HepG2 (cell line): ENCODE measurements around the gene ZBTB45. TPM values are rescaled to one million over a fixed set of nuclear protein-coding genes. Genes with fewer than 3 reads are reported as not detected.

ENCODE experiments used
- BCL6 ChIP-seq: IDR thresholded peaks from 2 replicates; pipeline ENCODE4 v1.6.1; 2016; ENCODE audit warnings: missing genetic modification reagents, missing compliant biosample characterization
- BORCS8-MEF2B ChIP-seq: sonication (generic); formaldehyde crosslinking; IDR thresholded peaks from 2 replicates; pipeline ENCODE4 v1.8.0; 2022; ENCODE audit warnings: mild to moderate bottlenecking, missing genetic modification reagents
- CENPT ChIP-seq: sonication (generic); formaldehyde crosslinking; IDR thresholded peaks from 2 replicates; pipeline ENCODE4 v1.8.0; 2022; ENCODE audit warnings: low read depth, mild to moderate bottlenecking, moderate library complexity, missing genetic modification reagents
- HMGXB4 ChIP-seq, 2 experiments: sonication (generic) in 1 of 2; formaldehyde crosslinking in 1 of 2; IDR thresholded peaks; 2 replicates each; pipeline versions ENCODE4 v1.4.0 to v1.6.1; 2018 to 2020; ENCODE audit warnings: missing genetic modification reagents in 2 of 2, borderline replicate concordance in 1 of 2, low read depth in 1 of 2, mild to moderate bottlenecking in 1 of 2, missing biosample characterization in 1 of 2
- HNF4A ChIP-seq: sonication (generic); formaldehyde crosslinking; IDR thresholded peaks from 2 replicates; pipeline ENCODE4 v1.4.0; 2020; ENCODE audit warnings: missing genetic modification reagents
- HOXA7 ChIP-seq: sonication (generic); formaldehyde crosslinking; IDR thresholded peaks from 2 replicates; pipeline ENCODE4 v1.8.1; 2022; ENCODE audit warnings: mild to moderate bottlenecking, missing genetic modification reagents, moderate library complexity
- KDM3A ChIP-seq: IDR thresholded peaks from 2 replicates; pipeline ENCODE4 v1.6.1; 2018; ENCODE audit warnings: low read depth, missing compliant biosample characterization
- MZF1 ChIP-seq: sonication (generic); formaldehyde crosslinking; IDR thresholded peaks from 2 replicates; pipeline ENCODE4 v1.8.1; 2023; ENCODE audit warnings: mild to moderate bottlenecking, missing genetic modification reagents, borderline replicate concordance
- NFKBIZ ChIP-seq: IDR thresholded peaks from 2 replicates; pipeline ENCODE4 v1.6.1; 2018; ENCODE audit warnings: missing genetic modification reagents, missing compliant biosample characterization
- NR0B2 ChIP-seq: sonication (generic); formaldehyde crosslinking; IDR thresholded peaks from 2 replicates; pipeline ENCODE4 v1.4.0; 2020; ENCODE audit warnings: mild to moderate bottlenecking, missing genetic modification reagents
- REPIN1 ChIP-seq: sonication (generic); formaldehyde crosslinking; IDR thresholded peaks from 2 replicates; pipeline ENCODE4 v1.8.0; 2022; ENCODE audit warnings: missing genetic modification reagents, low read depth, mild to moderate bottlenecking, borderline replicate concordance
- SMAD3 ChIP-seq: sonication (generic); formaldehyde crosslinking; IDR thresholded peaks from 2 replicates; pipeline ENCODE4 v1.4.0; 2020; ENCODE audit warnings: missing genetic modification reagents
- ZEB1 ChIP-seq: IDR thresholded peaks from 2 replicates; pipeline ENCODE4 v1.6.1; 2012; ENCODE audit warnings: mild to moderate bottlenecking, low read depth, inconsistent platforms; ENCODE audit not compliant: insufficient replicate concordance
- ZFX ChIP-seq: sonication (generic); formaldehyde crosslinking; IDR thresholded peaks from 2 replicates; pipeline ENCODE4 v1.4.0; 2020; ENCODE audit warnings: mild to moderate bottlenecking, low read depth, missing genetic modification reagents, moderate library complexity
- ZNF136 ChIP-seq: sonication (generic); formaldehyde crosslinking; IDR thresholded peaks from 2 replicates; pipeline ENCODE4 v1.8.1; 2022; ENCODE audit warnings: low read depth, mild to moderate bottlenecking, moderate library complexity, missing genetic modification reagents
- ZNF232 ChIP-seq: sonication (generic); formaldehyde crosslinking; IDR thresholded peaks from 2 replicates; pipeline ENCODE4 v1.4.0; 2020; ENCODE audit warnings: missing genetic modification reagents, borderline replicate concordance
- ZNF660 ChIP-seq: sonication (generic); formaldehyde crosslinking; IDR thresholded peaks from 2 replicates; pipeline ENCODE4 v1.5.1; 2020; ENCODE audit warnings: mild to moderate bottlenecking, low read depth, missing genetic modification reagents, borderline replicate concordance
- ZNF75D ChIP-seq: sonication (generic); formaldehyde crosslinking; IDR thresholded peaks from 2 replicates; pipeline ENCODE4 v1.8.1; 2023; ENCODE audit warnings: missing genetic modification reagents, mild to moderate bottlenecking, borderline replicate concordance
- ZUFSP ChIP-seq: sonication (generic); formaldehyde crosslinking; IDR thresholded peaks from 2 replicates; pipeline ENCODE4 v1.9.0; 2021; ENCODE audit warnings: missing genetic modification reagents, mild to moderate bottlenecking, borderline replicate concordance
- polyA plus RNA-seq, 8 experiments: library from polyadenylated mRNA; depleted of rRNA in 3 of 8; stranded (reverse) in 7 of 8; unstranded in 1 of 8; fragments of >200 nt; fragmentation: Illumina TruSeq in 4 of 8; extraction: Trizol in 4 of 8; gene quantifications; 2 replicates each; pipeline versions ENCODE4 v1.2.1 to v1.2.3, GENCODE V29; 2011 to 2016; ENCODE audit warnings: low read depth in 4 of 8, missing spikeins in 1 of 8, mixed read lengths in 1 of 8; ENCODE audit not compliant: insufficient read depth in 1 of 8
- total RNA-seq, 5 experiments: library from RNA; depleted of rRNA; stranded (reverse); fragments of >200 nt; fragmentation: Illumina TruSeq; extraction: Trizol; gene quantifications; 2 replicates each; pipeline ENCODE4 v1.2.3, GENCODE V29; 2016; ENCODE audit warnings: low read depth in 1 of 5
- TF ChIP-seq, protein P1 (sequence below): IDR thresholded peaks from 2 replicates; pipeline ENCODE4 v1.6.1; 2016; ENCODE audit warnings: low read depth
- TF ChIP-seq, protein P2 (sequence below): IDR thresholded peaks from 2 replicates; pipeline ENCODE4 v1.6.1; 2016; ENCODE audit warnings: low read depth, borderline replicate concordance
- TF ChIP-seq, protein P3 (sequence below): sonication (generic); formaldehyde crosslinking; IDR thresholded peaks from 2 replicates; pipeline ENCODE4 v1.8.1; 2023; ENCODE audit warnings: missing genetic modification reagents, mild to moderate bottlenecking, borderline replicate concordance

ZBTB45 gene
- total and polyA plus RNA-seq, 2 of the 13 experiments (the other 11 are each of a cell fraction or from before 2014, with no cell fraction given), result 3.0 to 3.7 TPM

DNA sequence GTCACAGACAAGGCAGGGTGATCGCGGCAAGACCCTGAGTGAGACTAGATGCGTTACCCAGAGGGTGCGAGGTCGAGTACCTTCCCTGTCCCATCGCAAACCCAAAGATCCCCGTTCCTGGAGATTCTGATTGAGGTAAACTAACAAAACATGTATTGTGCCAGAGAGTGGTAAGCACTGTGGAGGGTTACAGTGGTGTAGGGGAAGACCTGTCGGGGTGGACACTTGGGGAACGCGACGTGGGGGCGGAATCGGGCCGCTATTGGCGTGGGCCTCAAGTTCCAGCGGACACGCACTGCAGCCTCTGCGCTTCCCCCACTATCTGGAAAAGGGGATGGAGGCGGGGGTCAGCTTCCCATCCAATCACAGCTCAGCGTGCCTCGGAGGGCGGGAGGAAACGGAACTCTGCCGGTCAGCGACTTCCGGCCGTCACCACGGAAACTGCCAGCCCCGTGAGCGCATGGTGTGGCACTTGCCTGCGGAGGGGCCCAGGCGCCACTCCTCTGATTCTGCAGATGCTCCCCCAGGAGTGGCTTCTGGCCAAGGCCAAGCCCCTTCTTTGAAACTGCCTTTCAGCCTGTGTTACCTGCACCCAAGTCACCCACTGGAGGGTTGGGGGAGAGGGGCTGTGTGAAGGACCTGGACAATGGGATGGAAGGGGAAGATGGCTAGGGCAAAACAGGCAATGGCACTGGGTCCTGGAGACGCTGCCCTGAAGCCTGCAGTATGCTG lies 39.8 kb upstream of the ZBTB45 start (continued):
- TF ChIP-seq ZUFSP (CRISPR knock-in tag) (no peak), SMAD3 (peak; percentile 75; the same call in 1 of the 2 replicates), KDM3A (CRISPR knock-in tag) (0 out of 2 replicates have a peak, but pooled peaks have one; percentile 70), HOXA7 (no peak), BORCS8-MEF2B (CRISPR knock-in tag) (peak; percentile 75; the same call in 1 of the 2 replicates), ZEB1 (peak; percentile 62), HNF4A (CRISPR knock-in tag) (no peak), REPIN1 (0 out of 2 replicates have a peak, but pooled peaks have one; percentile 54), BCL6 (CRISPR knock-in tag) (no peak; the same call in 1 of the 2 replicates), ZNF75D (CRISPR knock-in tag) (no peak; the same call in 1 of the 2 replicates), CENPT (no peak; the same call in 1 of the 2 replicates), MZF1 (CRISPR knock-in tag) (peak; percentile 63; the same call in 1 of the 2 replicates), ZNF232 (no peak), ZNF660 (CRISPR knock-in tag) (0 out of 2 replicates have a peak, but pooled peaks have one; percentile 52), NR0B2 (CRISPR knock-in tag) (no peak; the same call in 1 of the 2 replicates), ZNF136 (CRISPR knock-in tag) (peak; percentile 74; the same call in 1 of the 2 replicates), HMGXB4 (CRISPR knock-in tag; IDR thresholded peaks at IDR 0.05; ENCODE audit: borderline replicate concordance in 1 of 2, low read depth in 1 of 2) (peak; percentile 40 to 75; a peak in 3 of 4 replicates), ZFX (CRISPR knock-in tag) (peak; percentile 89), NFKBIZ (no peak)
- TF ChIP-seq, protein P1, sequence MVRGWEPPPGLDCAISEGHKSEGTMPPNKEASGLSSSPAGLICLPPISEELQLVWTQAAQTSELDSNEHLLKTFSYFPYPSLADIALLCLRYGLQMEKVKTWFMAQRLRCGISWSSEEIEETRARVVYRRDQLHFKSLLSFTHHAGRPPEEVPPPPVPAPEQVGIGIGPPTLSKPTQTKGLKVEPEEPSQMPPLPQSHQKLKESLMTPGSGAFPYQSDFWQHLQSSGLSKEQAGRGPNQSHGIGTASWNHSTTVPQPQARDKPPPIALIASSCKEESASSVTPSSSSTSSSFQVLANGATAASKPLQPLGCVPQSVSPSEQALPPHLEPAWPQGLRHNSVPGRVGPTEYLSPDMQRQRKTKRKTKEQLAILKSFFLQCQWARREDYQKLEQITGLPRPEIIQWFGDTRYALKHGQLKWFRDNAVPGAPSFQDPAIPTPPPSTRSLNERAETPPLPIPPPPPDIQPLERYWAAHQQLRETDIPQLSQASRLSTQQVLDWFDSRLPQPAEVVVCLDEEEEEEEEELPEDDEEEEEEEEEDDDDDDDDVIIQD, result no peak
- TF ChIP-seq, protein P2, sequence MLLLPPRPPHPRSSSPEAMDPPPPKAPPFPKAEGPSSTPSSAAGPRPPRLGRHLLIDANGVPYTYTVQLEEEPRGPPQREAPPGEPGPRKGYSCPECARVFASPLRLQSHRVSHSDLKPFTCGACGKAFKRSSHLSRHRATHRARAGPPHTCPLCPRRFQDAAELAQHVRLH (CRISPR knock-in tag), result 0 out of 2 replicates have a peak, but pooled peaks have one; percentile 39
- TF ChIP-seq, protein P3, sequence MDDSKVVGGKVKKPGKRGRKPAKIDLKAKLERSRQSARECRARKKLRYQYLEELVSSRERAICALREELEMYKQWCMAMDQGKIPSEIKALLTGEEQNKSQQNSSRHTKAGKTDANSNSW (CRISPR knock-in tag), result no peak
